ENCODE results near the gene BBX. TPM values are rescaled to one million over a fixed set of nuclear protein-coding genes. Genes with fewer than 3 reads are reported as not detected.
A peak's percentile ranks its signal among the peaks of the same experiment; 100 is the strongest.

The BBX gene
- total RNA-seq, 4 donors from 2014 or later, result 55.6 to 86.7 (median 73.0) TPM

- TF ChIP-seq CTCF (IDR thresholded peaks at IDR 0.05), result no peak
- TF ChIP-seq POLR2AphosphoS5 (IDR thresholded peaks at IDR 0.05), result no peak
- TF ChIP-seq EP300 (IDR thresholded peaks at IDR 0.05), result no peak
- TF ChIP-seq POLR2A (IDR thresholded peaks at IDR 0.05), result no peak
- peaks cover 11 to 63% (median 18%) of the 10 kb centered on the region in 3 donors for H3K4me1 ChIP-seq
Measured at GRCh38 chr3:107600780-107601179, 78.0 kb downstream of the BBX start.

GRCh38 chr3:107604057-107604822 is 81.5 kb downstream of the BBX start:
- no peak for TF ChIP-seq POLR2A (IDR thresholded peaks at IDR 0.05)
- no peak for TF ChIP-seq EP300 (IDR thresholded peaks at IDR 0.05)
- TF ChIP-seq POLR2AphosphoS5 (IDR thresholded peaks at IDR 0.05), result no peak
- no peak for TF ChIP-seq CTCF (IDR thresholded peaks at IDR 0.05)
- Histone ChIP-seq H3K4me1 (peaks cover 4 to 44% (median 16%) of the 10 kb centered on the region in 3 donors), H3K4me3 (no peak overlapping the region), H3K9me3 (no peaks in the 10 kb centered on the region), H3K27ac (peak overlapping the region; percentile 34 to 50 (median 41)), H3K36me3 (no peaks in the 10 kb centered on the region), H3K27me3 (no peaks in the 10 kb centered on the region)
- 73 to 80% methylated on average over 3 to 7 of the region's 7 CpGs for WGBS, 2 donors (ENCODE audit: low coverage in 1 of 2)
- peak; percentile 56 for ATAC-seq

More at GRCh38 chr3:107600780-107601179, 78.0 kb downstream of the BBX start:
- Histone ChIP-seq H3K27me3 (no peaks in the 10 kb centered on the region), H3K27ac (no peak overlapping the region), H3K9me3 (no peaks in the 10 kb centered on the region), H3K36me3 (no peaks in the 10 kb centered on the region), H3K4me3 (no peak overlapping the region)
- WGBS, 2 donors (ENCODE audit: low coverage in 1 of 2), result 63 to 80% methylated on average over 1 of the region's 1 CpG
- no peak for ATAC-seq

- no peaks in the 10 kb centered on the region for H3K36me3 ChIP-seq
- no peaks in the 10 kb centered on the region for H3K27me3 ChIP-seq
- no peak for ATAC-seq
- H3K4me1 ChIP-seq, result no peaks in the 10 kb centered on the region
- no peak overlapping the region for H3K27ac ChIP-seq
- TF ChIP-seq POLR2AphosphoS5 (IDR thresholded peaks at IDR 0.05) (no peak), CTCF (IDR thresholded peaks at IDR 0.05) (no peak), POLR2A (IDR thresholded peaks at IDR 0.05) (no peak), EP300 (IDR thresholded peaks at IDR 0.05) (no peak)
- H3K9me3 ChIP-seq, result no peaks in the 10 kb centered on the region
- WGBS, 2 donors (ENCODE audit: low coverage in 1 of 2), result 67 to 71% methylated on average over 1 of the region's 1 CpG
- no peak overlapping the region for H3K4me3 ChIP-seq
Measured at GRCh38 chr3:107611775-107612469, 89.2 kb downstream of the BBX start.

- TF ChIP-seq EP300 (IDR thresholded peaks at IDR 0.05) (no peak), POLR2A (IDR thresholded peaks at IDR 0.05) (no peak), POLR2AphosphoS5 (IDR thresholded peaks at IDR 0.05) (no peak)
- 100% methylated on average over 1 of the region's 2 CpGs for WGBS, 2 donors (ENCODE audit: low coverage in 1 of 2)
- H3K27me3 ChIP-seq, result no peaks in the 10 kb centered on the region
- H3K4me3 ChIP-seq, result no peak overlapping the region
- H3K27ac ChIP-seq, result no peak overlapping the region
- no peaks in the 10 kb centered on the region for H3K36me3 ChIP-seq
- H3K9me3 ChIP-seq, result no peaks in the 10 kb centered on the region
- no peak for ATAC-seq
- no peaks in the 10 kb centered on the region for H3K4me1 ChIP-seq
Measured at GRCh38 chr3:107612664-107613084, 89.9 kb downstream of the BBX start.

- Histone ChIP-seq H3K27me3 (no peaks in the 10 kb centered on the region), H3K27ac (no peak overlapping the region), H3K36me3 (no peaks in the 10 kb centered on the region), H3K4me1 (peaks cover 0 to 31% (median 0%) of the 10 kb centered on the region in 3 donors), H3K9me3 (no peaks in the 10 kb centered on the region), H3K4me3 (no peak overlapping the region)
- no peak for ATAC-seq
- no peak for TF ChIP-seq POLR2A (IDR thresholded peaks at IDR 0.05)
- TF ChIP-seq POLR2AphosphoS5 (IDR thresholded peaks at IDR 0.05), result no peak
- TF ChIP-seq EP300 (IDR thresholded peaks at IDR 0.05), result no peak
- no peak for TF ChIP-seq CTCF (IDR thresholded peaks at IDR 0.05)
- 83 to 86% methylated on average over 2 of the region's 2 CpGs for WGBS, 2 donors (ENCODE audit: low coverage in 1 of 2)
Measured at GRCh38 chr3:107619549-107619948, 96.8 kb downstream of the BBX start.

Data from gastroesophageal sphincter (tissue), 4 donors.